Measurements from ENCODE around the gene IKZF1.

GRCh38 chr7:50357426-50357825 is 52.9 kb downstream of the IKZF1 start:
- no peak for TF ChIP-seq POLR2AphosphoS5 (IDR thresholded peaks at IDR 0.05; ENCODE audit: borderline replicate concordance, low read depth, low read length)
- TF ChIP-seq EZH2 (IDR thresholded peaks at IDR 0.05): no peak
- no peak for TF ChIP-seq FOXP2 (optimal IDR thresholded peaks at IDR 0.05; ENCODE audit: control extremely low read depth, extremely low read length, insufficient read depth)
